HG03139 (cell line): ENCODE results near the gene RHOF.
"Not testable (repeated sequence)": the region's sequence is repeated elsewhere in the genome, so short reads cannot be mapped to it uniquely, and the experiment has no call there.

Experiments
- ATAC-seq: cut with Tn5 transposase; IDR thresholded peaks from one replicate; pipeline ENCODE4 v1.9.1; 2021; ENCODE audit not compliant: unreplicated experiment

The RHOF gene

DNA sequence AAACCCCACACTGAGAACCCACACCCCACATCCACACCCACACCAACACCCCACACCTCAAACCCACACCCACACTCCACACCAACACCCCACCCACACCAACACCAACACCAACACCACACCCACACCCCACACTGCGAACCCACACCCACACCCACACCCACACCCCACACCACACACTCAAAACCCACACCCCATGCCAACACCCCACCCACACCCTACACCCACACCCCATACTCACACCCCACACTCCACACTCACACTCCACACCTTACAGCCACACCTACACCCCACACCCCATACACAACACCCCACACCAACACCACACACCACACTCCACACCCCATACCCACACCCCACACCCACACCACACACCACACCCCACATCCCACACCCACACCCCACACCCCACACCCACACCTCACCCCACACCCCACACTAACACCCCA, 43.0 kb downstream of the RHOF start:
- no peak for ATAC-seq

DNA sequence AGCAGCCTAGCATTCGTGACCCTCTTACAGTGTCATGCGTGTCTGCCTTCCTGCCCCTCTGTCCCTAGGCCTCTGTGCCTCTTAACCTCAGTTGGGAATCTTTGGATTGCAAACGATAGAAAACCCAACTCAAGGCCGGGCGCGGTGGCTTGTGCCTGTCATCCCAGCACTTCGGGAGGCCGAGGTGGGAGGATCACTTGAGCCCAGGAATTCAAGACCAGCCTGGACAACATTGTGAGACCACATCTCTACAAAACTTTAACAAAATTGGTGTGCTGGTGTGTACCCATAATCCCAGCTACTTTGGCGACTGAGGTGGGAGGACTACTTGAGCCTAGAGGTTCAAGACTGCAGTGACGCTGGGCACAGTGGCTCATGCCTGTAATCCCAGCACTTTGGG, 44.2 kb downstream of the RHOF start:
- ATAC-seq, result no peak

DNA sequence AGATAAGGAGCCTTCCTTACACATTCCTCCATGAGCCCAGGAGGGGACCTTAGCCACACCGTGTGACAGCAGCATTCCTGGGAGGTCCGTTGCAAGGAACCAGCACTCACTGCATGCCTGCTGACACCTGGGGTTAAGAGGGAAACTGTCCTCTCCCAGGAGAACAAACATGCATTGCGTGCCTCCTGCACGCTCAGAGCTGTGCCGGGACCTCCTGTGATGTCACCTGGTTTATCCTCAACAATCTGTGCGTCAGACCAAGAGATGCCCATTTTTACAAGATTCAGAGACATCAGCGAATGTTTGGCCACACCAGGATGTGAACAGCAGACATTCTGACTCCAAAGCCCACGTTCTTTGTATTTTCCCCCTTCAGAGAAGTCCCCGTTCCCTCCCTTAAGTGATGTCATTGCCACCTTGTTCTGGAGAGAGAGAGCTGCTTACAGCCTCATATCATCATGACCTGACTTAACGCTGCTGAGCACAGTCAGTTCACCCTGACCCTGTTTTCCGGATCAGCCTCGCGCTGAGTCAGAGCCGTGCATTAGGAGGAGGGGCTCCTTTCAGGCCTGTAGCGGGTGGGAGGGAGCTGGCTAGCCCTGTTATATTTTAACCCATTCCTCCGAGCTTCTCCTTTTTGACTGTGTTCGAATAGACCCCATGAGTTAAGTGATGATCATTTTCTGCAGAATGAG, 44.8 kb downstream of the RHOF start:
- ATAC-seq, result no peak

DNA sequence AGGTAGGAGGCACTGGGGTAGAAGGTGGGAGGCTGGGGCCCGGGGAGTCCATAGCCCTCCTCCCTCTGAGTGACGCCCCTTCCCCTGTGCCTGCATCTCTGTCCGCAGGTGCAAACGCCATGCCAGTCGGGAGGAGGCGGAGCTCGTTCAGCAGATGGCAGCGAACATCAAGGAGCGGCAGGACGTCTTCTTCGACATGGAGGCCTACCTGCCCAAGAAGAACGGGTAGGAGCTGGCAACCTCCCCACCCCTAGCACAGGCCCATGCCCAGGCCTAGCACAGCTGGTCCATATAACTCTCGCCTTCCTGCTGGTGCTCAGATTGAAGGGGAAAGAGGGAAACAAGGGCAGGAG, 45.3 kb downstream of the RHOF start:
- ATAC-seq, result no peak

DNA sequence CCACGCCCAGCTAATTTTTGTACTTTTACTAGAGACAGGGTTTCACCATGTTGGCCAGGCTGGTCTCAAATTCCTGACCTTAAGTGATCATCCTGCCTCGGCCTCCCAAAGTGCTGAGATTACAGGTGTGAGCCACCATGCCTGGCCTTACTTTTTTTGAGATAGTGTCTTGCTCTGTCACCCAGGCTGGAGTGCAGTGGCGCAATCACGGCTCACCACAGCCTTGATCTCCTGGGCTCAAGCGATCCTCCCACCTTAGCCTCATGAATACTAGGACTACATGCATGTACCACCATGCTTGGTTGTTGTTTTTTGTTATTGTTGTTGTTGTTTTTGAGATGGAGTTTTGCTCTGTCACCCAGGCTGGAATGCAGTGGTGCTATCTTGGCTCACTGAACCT, 47.9 kb downstream of the RHOF start:
- not testable (repeated sequence) for ATAC-seq

DNA sequence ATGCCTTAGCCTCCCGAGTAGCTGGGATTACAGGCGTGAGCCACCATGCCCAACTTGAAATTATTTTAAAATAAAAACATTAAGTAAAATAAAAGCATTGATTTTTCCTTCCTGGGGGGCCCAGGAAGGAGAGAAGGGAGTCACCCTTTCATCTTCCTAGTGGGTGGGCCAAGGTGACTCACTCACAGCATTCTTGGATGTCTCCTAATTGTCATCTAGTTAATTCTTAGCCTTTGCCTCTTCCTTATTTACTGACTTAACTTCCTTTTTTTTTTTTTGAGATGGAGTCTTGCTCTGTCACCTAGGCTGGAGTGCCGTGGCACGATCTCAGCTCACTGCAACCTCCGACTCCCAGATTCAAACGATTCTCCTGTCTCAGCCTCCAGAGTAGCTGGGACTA, 51.7 kb downstream of the RHOF start:
- ATAC-seq, result no peak

DNA sequence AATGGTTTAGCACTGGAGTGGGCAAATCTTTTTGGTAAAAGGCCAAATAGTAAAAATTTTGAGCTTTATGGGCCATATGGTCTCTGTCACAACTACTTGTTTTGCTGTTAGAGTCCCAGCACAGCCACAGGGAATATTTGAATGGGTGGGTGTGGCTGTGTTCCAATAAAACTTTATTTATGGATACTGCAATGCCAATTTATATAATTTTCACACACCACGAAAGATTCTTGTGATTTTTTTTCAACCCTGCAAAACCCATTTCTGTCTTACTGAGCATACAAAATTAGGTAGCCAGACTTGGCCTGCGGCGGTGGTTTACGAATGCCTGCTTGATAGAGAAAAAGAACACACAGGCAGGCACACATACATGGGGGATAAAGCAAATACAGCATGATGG, 52.6 kb downstream of the RHOF start:
- ATAC-seq, result no peak

GRCh38 chr12:121738340-121738858, 55.1 kb downstream of the RHOF start:
- no peak for ATAC-seq

DNA sequence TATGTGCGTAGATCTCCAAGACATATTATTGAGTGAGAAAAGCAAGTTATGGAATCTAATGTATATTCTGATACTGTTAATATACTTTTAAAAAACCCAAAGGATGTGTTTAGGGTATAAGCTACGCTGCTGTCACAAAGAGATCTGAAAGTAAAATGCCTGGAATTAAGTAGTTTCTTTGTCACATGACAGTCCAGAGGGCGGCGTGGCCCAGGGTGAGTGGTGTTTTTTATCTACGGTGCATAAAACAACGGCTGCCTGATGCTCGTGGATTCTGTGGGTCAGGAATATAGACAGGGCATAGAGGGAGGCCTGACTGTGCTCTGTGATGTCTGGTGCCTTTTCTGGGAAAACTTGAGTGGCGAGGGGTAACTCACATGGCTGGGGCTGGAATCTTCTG, 59.6 kb downstream of the RHOF start:
- no peak for ATAC-seq

- ATAC-seq, result no peak
These were observed 62.0 kb downstream of the RHOF start for GRCh38 chr12:121731473-121731872.

DNA sequence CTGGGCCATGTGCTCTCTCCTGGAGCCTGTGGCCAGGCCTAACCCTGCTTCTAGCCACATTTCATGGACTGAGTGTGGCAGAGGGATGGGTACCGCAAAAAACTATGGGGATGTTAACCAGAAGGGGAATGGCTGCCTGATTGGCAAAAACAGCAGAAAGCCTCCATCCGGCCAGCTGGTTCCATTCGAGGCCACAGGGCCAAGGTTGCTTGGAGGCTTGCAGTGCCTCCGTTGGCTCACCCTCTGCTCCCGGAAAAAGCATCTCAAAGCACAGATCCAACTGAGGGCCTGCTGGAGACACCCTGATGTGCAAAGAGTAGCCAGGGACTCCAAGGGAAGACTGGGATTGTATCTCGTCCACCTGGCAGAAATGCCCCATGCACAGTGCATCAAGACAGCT, 64.5 kb downstream of the RHOF start:
- ATAC-seq, result no peak
